ENCODE measurements around the gene PREX1.

The PREX1 gene

GRCh38 chr20:48595495-48596333 is 232.1 kb downstream of the PREX1 start:
- DNase-seq (ENCODE audit: low read depth in 1 of 2, low spot score in 1 of 2): no peak

GRCh38 chr20:48594533-48594932 is 233.3 kb downstream of the PREX1 start:
- DNase-seq (ENCODE audit: low read depth in 1 of 2, low spot score in 1 of 2): no peak

GRCh38 chr20:48592107-48592940 is 235.5 kb downstream of the PREX1 start:
- no peak for DNase-seq (ENCODE audit: low read depth in 1 of 2, low spot score in 1 of 2)

- DNase-seq (ENCODE audit: low read depth in 1 of 2, low spot score in 1 of 2): no peak
Observed at GRCh38 chr20:48586730-48587129, 241.1 kb downstream of the PREX1 start.

GRCh38 chr20:48585061-48585870 is 242.5 kb downstream of the PREX1 start:
- DNase-seq (ENCODE audit: low read depth in 1 of 2, low spot score in 1 of 2): no peak

GRCh38 chr20:48584391-48585060 is 243.3 kb downstream of the PREX1 start:
- no peak for DNase-seq (ENCODE audit: low read depth in 1 of 2, low spot score in 1 of 2)

GRCh38 chr20:48583801-48584200 is 244.0 kb downstream of the PREX1 start:
- no peak for DNase-seq (ENCODE audit: low read depth in 1 of 2, low spot score in 1 of 2)

- no peak for DNase-seq (ENCODE audit: low read depth in 1 of 2, low spot score in 1 of 2)
Observed at GRCh38 chr20:48583171-48583570, 244.6 kb downstream of the PREX1 start.

GRCh38 chr20:48582673-48582985 is 245.2 kb downstream of the PREX1 start:
- DNase-seq (ENCODE audit: low read depth in 1 of 2, low spot score in 1 of 2): no peak

- DNase-seq (ENCODE audit: low read depth in 1 of 2, low spot score in 1 of 2): no peak
Observed at GRCh38 chr20:48581167-48581566, 246.6 kb downstream of the PREX1 start.

GRCh38 chr20:48578397-48579098 is 249.3 kb downstream of the PREX1 start:
- no peak for DNase-seq (ENCODE audit: low read depth in 1 of 2, low spot score in 1 of 2)

- DNase-seq (ENCODE audit: low read depth in 1 of 2, low spot score in 1 of 2): no peak
Observed at GRCh38 chr20:48577557-48577956, 250.2 kb downstream of the PREX1 start.

GRCh38 chr20:48574383-48574782 is 253.4 kb downstream of the PREX1 start:
- DNase-seq (ENCODE audit: low read depth in 1 of 2, low spot score in 1 of 2): no peak

Measured in stimulated activated CD4-positive, alpha-beta T cell treated with anti-CD3 and anti-CD28 coated beads, Interleukin-15, amount 100 ng/mL, for 1 hour (primary cell).